Right cardiac atrium (tissue), 5 donors: Measurements from ENCODE around the gene RNF167. TPM values are rescaled to one million over a fixed set of nuclear protein-coding genes. Genes with fewer than 3 reads are reported as not detected.
A peak's percentile ranks its signal among the peaks of the same experiment; 100 is the strongest.

ENCODE experiments used
- ATAC-seq, 2 donors: fragments of 200-7000 bp; cut with Tn5 transposase; one replicate each; pipeline versions ENCODE4 v1.8.0 to v1.9.1; 2020; ENCODE audit warnings: moderate library complexity in 2 of 2, mild to moderate bottlenecking in 1 of 2
- DNase-seq, 3 donors: peaks; one replicate each; pipeline ENCODE4 v3.0.0-alpha.2; 2020
- H3K27ac ChIP-seq: one replicate; pipeline ENCODE4 v1.5.1; 2013; ENCODE audit warnings: mild to moderate bottlenecking, low read length, control low read depth, moderate library complexity
- H3K27me3 ChIP-seq: one replicate; pipeline ENCODE4 v1.6.1; 2013; ENCODE audit not compliant: control insufficient read depth, insufficient read depth
- H3K4me1 ChIP-seq: one replicate; pipeline ENCODE4 v1.6.1; 2013; ENCODE audit warnings: low read length; ENCODE audit not compliant: control insufficient read depth, insufficient read depth
- H3K4me3 ChIP-seq: one replicate; pipeline ENCODE4 v1.5.1; 2013; ENCODE audit warnings: low read length, control low read depth
- H3K9me3 ChIP-seq: one replicate; pipeline ENCODE4 v1.6.1; 2013; ENCODE audit warnings: low read length; ENCODE audit not compliant: control insufficient read depth
- WGBS: extraction: QIAGEN DNeasy Blood & Tissue Kit; methylation state at CpG from one replicate; pipeline ENCODE4 v1.1.7; 2013; 5-methylcytosine and 5-hydroxymethylcytosine counted together
- intact Hi-C, 4 donors: fragments of 100-400 bp; cut with DNase I; formaldehyde crosslinking; loops; one replicate each; pipeline versions ENCODE4 v1.11.0 to v1.14.0; 2022 to 2023
- microRNA-seq, 2 donors: library from miRNA; unstranded; fragments of <30 nt; microRNA quantifications; one replicate each; pipeline ENCODE4 v1.2.0, GENCODE V29; 2020 to 2021
- polyA plus RNA-seq: library from polyadenylated mRNA; stranded (reverse); fragments of 200-250 nt; gene quantifications from one replicate; pipeline ENCODE4 v1.2.3, GENCODE V29; 2013
- total RNA-seq, 4 donors: library from RNA; stranded (reverse); fragmentation: NEBNext Ultra II Directional; extraction: Animal tissue kit (Norgen Biotek cat#: 25700); gene quantifications; one replicate each; pipeline ENCODE4 v1.2.1, GENCODE V29; 2021
- donor health status: healthy with polysubstance abuse.
- donor health status: DM: no; HTN: yes; CAD: no.
- donor health status: DM: no; HTN: no; CAD: no.
- donor health status: DM: no; HTN: yes; CAD: no; lungs with severe emphysema.
- donor health status: DM: yes; HTN: yes; CAD: no.

Gene RNF167
- total and polyA plus RNA-seq, 5 donors: 76.6 to 124 (median 89.7) TPM

DNA sequence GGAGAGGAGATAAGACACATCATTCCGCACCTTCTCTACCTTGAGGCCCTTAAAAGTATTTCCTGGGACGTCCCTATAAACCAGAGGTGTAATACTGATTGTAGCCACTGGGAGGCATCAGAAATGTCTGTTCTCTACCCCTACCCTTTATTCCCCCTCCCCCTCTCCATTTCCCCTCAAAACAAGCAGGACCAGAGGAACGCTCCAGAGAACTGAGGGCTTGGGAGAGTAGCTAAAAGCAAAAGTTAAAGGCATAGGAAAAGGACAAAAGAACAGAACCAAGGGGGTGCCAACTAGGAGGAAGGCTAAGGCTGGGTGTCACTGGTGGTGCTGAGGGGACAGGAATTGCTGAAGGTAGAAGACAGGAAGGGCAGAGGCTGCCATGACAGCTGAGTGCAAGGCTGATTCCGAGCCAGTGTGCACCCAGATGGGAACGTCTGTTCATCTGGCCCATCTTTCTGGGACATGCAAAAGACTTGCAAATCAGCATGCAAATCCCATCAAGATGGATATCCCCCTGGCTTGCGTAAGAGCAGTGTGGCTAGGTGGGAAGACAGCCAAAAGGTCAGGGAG lies 40.7 kb downstream of the RNF167 start:
- H3K4me3 ChIP-seq: no peak overlapping the region
- peak; percentile 27 to 34 for ATAC-seq
- H3K27me3 ChIP-seq: no peaks in the 10 kb centered on the region
- intact Hi-C loops: loop anchor here in 3 of 4 donors (10.0 kb wide), 2 partner anchors 46 to 84 kb away; partner anchors contain the start of gene GP1BA (in 1 of the 3)
- WGBS: 40% methylated on average over 6 of the region's 6 CpGs
- H3K4me1 ChIP-seq: no peaks in the 10 kb centered on the region
- H3K9me3 ChIP-seq: no peaks in the 10 kb centered on the region
- DNase-seq: peak in 1 of 3 donors; percentile 26
- H3K27ac ChIP-seq: no peak overlapping the region

GRCh38 chr17:4982305-4982704 lies 42.2 kb downstream of the RNF167 start:
- no peak for ATAC-seq
- intact Hi-C loops: loop anchor here in 3 of 4 donors (10.0 kb wide), 2 partner anchors 48 to 82 kb away; partner anchors contain the start of gene GP1BA (in 1 of the 3)
- no peaks in the 10 kb centered on the region for H3K9me3 ChIP-seq
- H3K27me3 ChIP-seq: no peaks in the 10 kb centered on the region
- H3K4me3 ChIP-seq: no peak overlapping the region
- no peak for DNase-seq
- H3K4me1 ChIP-seq: no peaks in the 10 kb centered on the region
- 65% methylated on average over 5 of the region's 5 CpGs for WGBS
- H3K27ac ChIP-seq: no peak overlapping the region

DNA sequence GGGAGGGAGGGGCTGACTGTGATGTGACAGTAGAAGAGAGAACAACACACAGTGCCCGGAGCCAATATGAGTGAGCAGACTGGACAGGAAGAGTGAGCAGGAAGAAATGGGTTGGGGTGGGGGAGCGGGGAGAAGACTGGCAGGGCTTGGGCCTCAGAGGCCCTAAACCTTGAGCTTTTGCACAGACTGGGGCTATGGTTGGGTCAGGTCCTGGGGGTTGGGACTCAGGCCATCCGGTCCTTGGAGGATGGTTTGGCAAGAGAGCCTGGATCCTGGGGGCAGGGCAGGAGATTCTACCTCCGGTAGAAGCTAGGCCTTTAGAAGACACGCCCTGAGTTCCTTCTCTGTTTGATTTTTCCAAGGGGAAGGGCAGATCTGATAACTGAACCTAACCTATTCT lies 46.3 kb downstream of the RNF167 start:
- Histone ChIP-seq H3K4me3 (peak overlapping the region; percentile 81), H3K4me1 (peaks cover 2% of the 10 kb centered on the region), H3K27me3 (no peaks in the 10 kb centered on the region), H3K9me3 (no peaks in the 10 kb centered on the region), H3K27ac (peak overlapping the region; percentile 85)
- DNase-seq: peak in 2 of 3 donors; percentile 53 to 54
- 37% methylated on average over 5 of the region's 5 CpGs for WGBS
- intact Hi-C loops: loop anchor here (5.0 to 10.0 kb wide), 4 partner anchors 52 to 79 kb away; partner anchors contain the start of gene GP1BA (in 1 of the 4)
- ATAC-seq: peak; percentile 2 to 41

DNA sequence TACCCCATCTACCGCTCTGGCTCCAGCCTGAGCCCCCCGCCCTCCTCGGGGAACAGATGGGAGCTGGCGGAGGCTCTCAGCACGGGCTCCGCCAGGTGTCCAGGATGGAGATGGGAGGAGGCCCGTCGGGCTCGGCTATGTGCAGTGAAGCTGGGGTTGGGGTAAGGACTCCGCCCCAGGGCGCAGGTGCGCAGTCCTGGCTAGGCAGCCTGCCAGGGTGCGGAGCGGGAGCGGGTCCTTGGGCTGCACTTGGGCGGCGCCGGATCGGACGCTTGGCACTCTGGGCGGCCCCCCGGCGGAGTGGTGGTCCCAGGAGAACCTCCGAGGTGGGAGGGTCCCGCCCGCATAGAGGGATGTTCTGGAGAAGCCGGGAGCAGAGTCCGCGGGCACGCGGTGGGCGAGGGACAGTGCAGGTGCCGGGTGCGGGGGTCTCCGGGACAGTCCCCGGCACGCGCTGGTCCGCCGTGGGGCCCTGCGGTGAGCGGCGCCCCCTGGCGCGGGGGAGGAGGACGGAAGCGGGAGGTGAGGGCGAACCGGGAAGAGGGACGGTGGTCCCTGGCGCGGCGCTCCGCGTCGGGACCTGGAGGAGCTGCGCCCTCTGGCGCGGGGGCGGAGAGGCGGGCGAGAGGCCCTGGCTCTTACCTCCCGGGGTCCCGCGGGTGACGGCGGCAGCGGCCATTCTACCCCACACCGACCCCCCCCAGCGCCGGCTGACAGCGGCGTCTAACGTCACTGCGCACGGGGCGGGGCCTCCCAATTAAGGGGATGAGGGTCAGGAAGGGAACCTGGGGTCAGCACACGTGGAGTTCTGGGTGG lies 47.1 kb downstream of the RNF167 start, which contains the start of gene CAMTA2:
TSS of gene CAMTA2 (minus strand) at position 725 of the 816 bp plus-strand sequence. CDS start 1,453 bp downstream, outside the sequence.
- Histone ChIP-seq H3K27ac (peak within 1 kb of the TSS; percentile 85), H3K4me3 (peak within 1 kb of the TSS; percentile 81), H3K4me1 (peaks cover 2% of the 10 kb centered on the region), H3K9me3 (no peaks in the 10 kb centered on the region), H3K27me3 (no peaks in the 10 kb centered on the region)
- peak; percentile 96 for ATAC-seq
- under 1% methylated on average over 78 of the region's 78 CpGs for WGBS
- DNase-seq: peak; percentile 94 to 98 (median 97)
- intact Hi-C loops: loop anchor here (5.0 to 10.0 kb wide), 4 partner anchors 52 to 80 kb away; partner anchors contain the start of gene GP1BA (in 1 of the 4)

GRCh38 chr17:4987767-4988567 lies 47.9 kb downstream of the RNF167 start:
- intact Hi-C loops: loop anchor here (5.0 to 10.0 kb wide), 4 partner anchors 53 to 81 kb away; partner anchors contain the start of gene GP1BA (in 1 of the 4)
- H3K4me1 ChIP-seq: peaks cover 2% of the 10 kb centered on the region

GRCh38 chr17:4994081-4994595 lies 54.1 kb downstream of the RNF167 start:
- H3K27ac ChIP-seq: no peak overlapping the region
- intact Hi-C loops: no loop called here
- H3K27me3 ChIP-seq: no peaks in the 10 kb centered on the region
- no peaks in the 10 kb centered on the region for H3K4me1 ChIP-seq
- no peaks in the 10 kb centered on the region for H3K9me3 ChIP-seq
- DNase-seq (no peak), ATAC-seq (no peak)
- 84% methylated on average over 6 of the region's 6 CpGs for WGBS
- no peak overlapping the region for H3K4me3 ChIP-seq

More at GRCh38 chr17:4987767-4988567, 47.9 kb downstream of the RNF167 start:
- H3K27ac ChIP-seq: peak overlapping the region; percentile 85
- H3K27me3 ChIP-seq: no peaks in the 10 kb centered on the region
- DNase-seq (peak; percentile 67 to 79 (median 71)), ATAC-seq (peak; percentile 9 to 23)
- H3K9me3 ChIP-seq: no peaks in the 10 kb centered on the region
- peak overlapping the region; percentile 81 for H3K4me3 ChIP-seq
- under 1% methylated on average over 30 of the region's 30 CpGs for WGBS

Small RNA genes lying within 50 kb of the gene (microRNA-seq; reads per million reads assigned to microRNA genes)
- gene MIR6864 (0 reads per million in 2 donors), gene MIR6865 (0 reads per million in 2 donors)

Other genes starting within 250 kb of the RNF167 start
- 10 to 100 TPM; 29.7 to 40.9 (median 36.7) TPM for gene PELP1, start 236.1 kb upstream of the RNF167 start, total RNA-seq
- gene PELP1, start 236.1 kb upstream of the RNF167 start, polyA plus RNA-seq: 21.1 TPM
- gene ARRB2, start 229.6 kb upstream of the RNF167 start, total RNA-seq: 10 to 100 TPM; 21.6 to 35.1 (median 25.5) TPM
- 17.0 TPM for gene ARRB2, start 229.6 kb upstream of the RNF167 start, polyA plus RNA-seq
- gene MED11, start 208.8 kb upstream of the RNF167 start, total RNA-seq: 10 to 100 TPM; 17.8 to 21.6 (median 21.0) TPM
- 47.6 TPM for gene MED11, start 208.8 kb upstream of the RNF167 start, polyA plus RNA-seq
- gene ZMYND15, start 200.4 kb upstream of the RNF167 start, total RNA-seq: under 1 TPM; 0.20 to 0.53 (median 0.33) TPM
- 0.23 TPM for gene ZMYND15, start 200.4 kb upstream of the RNF167 start, polyA plus RNA-seq
- gene CXCL16, start 200.3 kb upstream of the RNF167 start, total RNA-seq: 1 to 10 TPM; 5.0 to 6.3 (median 5.5) TPM
- 2.5 TPM for gene CXCL16, start 200.3 kb upstream of the RNF167 start, polyA plus RNA-seq
- not detected for gene TM4SF5, start 168.4 kb upstream of the RNF167 start, total RNA-seq
- gene TM4SF5, start 168.4 kb upstream of the RNF167 start, polyA plus RNA-seq: not detected
- 1 to 10 TPM in 3 of 4 donors, under 1 TPM in 1; 0.45 to 1.6 (median 1.4) TPM for gene VMO1, start 153.9 kb upstream of the RNF167 start, total RNA-seq
- gene VMO1, start 153.9 kb upstream of the RNF167 start, polyA plus RNA-seq: 0.70 TPM
- gene GLTPD2, start 151.3 kb upstream of the RNF167 start, total RNA-seq: not detected
- gene GLTPD2, start 151.3 kb upstream of the RNF167 start, polyA plus RNA-seq: not detected
- 100 to 1,000 TPM; 149 to 163 (median 151) TPM for gene PSMB6, start 144.1 kb upstream of the RNF167 start, total RNA-seq
- 234 TPM for gene PSMB6, start 144.1 kb upstream of the RNF167 start, polyA plus RNA-seq
- 10 to 100 TPM; 12.0 to 15.3 (median 13.4) TPM for gene PLD2, start 133.1 kb upstream of the RNF167 start, total RNA-seq
- gene PLD2, start 133.1 kb upstream of the RNF167 start, polyA plus RNA-seq: 10.0 TPM
- gene MINK1, start 106.9 kb upstream of the RNF167 start, total RNA-seq: 10 to 100 TPM; 44.5 to 54.7 (median 49.3) TPM
- 31.1 TPM for gene MINK1, start 106.9 kb upstream of the RNF167 start, polyA plus RNA-seq
- gene C17orf107, start 40.7 kb upstream of the RNF167 start, total RNA-seq: 1 to 10 TPM; 2.7 to 3.3 (median 2.8) TPM
- gene C17orf107, start 40.7 kb upstream of the RNF167 start, polyA plus RNA-seq: 3.6 TPM
- 100 to 1,000 TPM in 1 of 4 donors, 10 to 100 TPM in 3; 57.6 to 106 (median 68.9) TPM for gene CHRNE, start 37.2 kb upstream of the RNF167 start, total RNA-seq
- 63.6 TPM for gene CHRNE, start 37.2 kb upstream of the RNF167 start, polyA plus RNA-seq
- under 1 TPM in 1 of 4 donors, not detected in 3; 0.23 TPM for gene GP1BA, start 8.0 kb upstream of the RNF167 start, total RNA-seq
- gene GP1BA, start 8.0 kb upstream of the RNF167 start, polyA plus RNA-seq: 0.16 TPM
- gene SLC25A11, start 222 bp upstream of the RNF167 start, total RNA-seq: 100 to 1,000 TPM; 162 to 230 (median 202) TPM
- 200 TPM for gene SLC25A11, start 222 bp upstream of the RNF167 start, polyA plus RNA-seq
- gene PFN1, start 8.3 kb downstream of the RNF167 start, total RNA-seq: 100 to 1,000 TPM; 148 to 229 (median 201) TPM
- gene PFN1, start 8.3 kb downstream of the RNF167 start, polyA plus RNA-seq: 180 TPM
- gene ENO3, start 10.9 kb downstream of the RNF167 start, total RNA-seq: 100 to 1,000 TPM; 198 to 695 (median 246) TPM
- 455 TPM for gene ENO3, start 10.9 kb downstream of the RNF167 start, polyA plus RNA-seq
- 100 to 1,000 TPM; 106 to 133 (median 117) TPM for gene SPAG7, start 27.5 kb downstream of the RNF167 start, total RNA-seq
- 164 TPM for gene SPAG7, start 27.5 kb downstream of the RNF167 start, polyA plus RNA-seq
- gene CAMTA2, start 47.4 kb downstream of the RNF167 start, total RNA-seq: 10 to 100 TPM; 35.3 to 44.4 (median 40.3) TPM
- 43.5 TPM for gene CAMTA2, start 47.4 kb downstream of the RNF167 start, polyA plus RNA-seq
- 1 to 10 TPM; 2.2 to 3.8 (median 3.2) TPM for gene INCA1, start 57.3 kb downstream of the RNF167 start, total RNA-seq
- 5.0 TPM for gene INCA1, start 57.3 kb downstream of the RNF167 start, polyA plus RNA-seq
- gene KIF1C, start 57.7 kb downstream of the RNF167 start, total RNA-seq: 100 to 1,000 TPM; 519 to 727 (median 570) TPM
- gene KIF1C, start 57.7 kb downstream of the RNF167 start, polyA plus RNA-seq: 406 TPM
- not detected for gene SLC52A1, start 95.2 kb downstream of the RNF167 start, total RNA-seq
- not detected for gene SLC52A1, start 95.2 kb downstream of the RNF167 start, polyA plus RNA-seq
- gene ZFP3, start 138.2 kb downstream of the RNF167 start, total RNA-seq: 10 to 100 TPM; 11.7 to 14.2 (median 12.0) TPM
- 5.4 TPM for gene ZFP3, start 138.2 kb downstream of the RNF167 start, polyA plus RNA-seq
- 1 to 10 TPM; 4.0 to 7.4 (median 5.6) TPM for gene ZNF232, start 171.6 kb downstream of the RNF167 start, total RNA-seq
- 3.1 TPM for gene ZNF232, start 171.6 kb downstream of the RNF167 start, polyA plus RNA-seq
- gene USP6, start 175.8 kb downstream of the RNF167 start, total RNA-seq: under 1 TPM in 3 of 4 donors, not detected in 1; 0.06 to 0.20 (median 0.09) TPM
- under 0.01 TPM for gene USP6, start 175.8 kb downstream of the RNF167 start, polyA plus RNA-seq